Measurements from ENCODE around the gene CTTNBP2.

DNA sequence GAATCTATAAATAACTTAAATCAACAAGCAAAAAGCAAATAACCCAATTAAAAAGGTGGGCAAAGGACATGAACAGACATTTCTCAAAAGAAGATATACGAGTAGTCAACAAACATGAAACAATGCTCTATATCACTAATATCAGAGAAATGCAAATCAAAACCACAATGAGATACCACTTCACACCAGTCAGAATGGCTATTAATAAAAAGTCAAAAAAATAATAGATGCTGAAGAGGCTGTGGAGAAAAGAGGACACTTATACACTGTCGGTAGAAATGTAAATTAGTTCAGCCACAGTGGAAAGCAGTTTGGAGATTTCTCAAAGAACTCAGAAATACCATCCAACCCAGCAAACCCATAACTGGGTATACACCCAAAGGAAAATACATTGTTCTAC, 70.6 kb downstream of the CTTNBP2 start:
- TF ChIP-seq, protein P1, sequence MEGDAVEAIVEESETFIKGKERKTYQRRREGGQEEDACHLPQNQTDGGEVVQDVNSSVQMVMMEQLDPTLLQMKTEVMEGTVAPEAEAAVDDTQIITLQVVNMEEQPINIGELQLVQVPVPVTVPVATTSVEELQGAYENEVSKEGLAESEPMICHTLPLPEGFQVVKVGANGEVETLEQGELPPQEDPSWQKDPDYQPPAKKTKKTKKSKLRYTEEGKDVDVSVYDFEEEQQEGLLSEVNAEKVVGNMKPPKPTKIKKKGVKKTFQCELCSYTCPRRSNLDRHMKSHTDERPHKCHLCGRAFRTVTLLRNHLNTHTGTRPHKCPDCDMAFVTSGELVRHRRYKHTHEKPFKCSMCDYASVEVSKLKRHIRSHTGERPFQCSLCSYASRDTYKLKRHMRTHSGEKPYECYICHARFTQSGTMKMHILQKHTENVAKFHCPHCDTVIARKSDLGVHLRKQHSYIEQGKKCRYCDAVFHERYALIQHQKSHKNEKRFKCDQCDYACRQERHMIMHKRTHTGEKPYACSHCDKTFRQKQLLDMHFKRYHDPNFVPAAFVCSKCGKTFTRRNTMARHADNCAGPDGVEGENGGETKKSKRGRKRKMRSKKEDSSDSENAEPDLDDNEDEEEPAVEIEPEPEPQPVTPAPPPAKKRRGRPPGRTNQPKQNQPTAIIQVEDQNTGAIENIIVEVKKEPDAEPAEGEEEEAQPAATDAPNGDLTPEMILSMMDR (IDR thresholded peaks at IDR 0.05), result no peak
- TF ChIP-seq POLR2A (IDR thresholded peaks at IDR 0.05), result no peak
